Lower lobe of right lung (tissue), 2 donors: ENCODE measurements around the gene NOL4L. TPM values are rescaled to one million over a fixed set of nuclear protein-coding genes. Genes with fewer than 3 reads are reported as not detected.
A peak's percentile ranks its signal among the peaks of the same experiment; 100 is the strongest.

Experiments used
- ATAC-seq, 2 donors: fragments of 200-7000 bp; cut with Tn5 transposase; one replicate each; pipeline ENCODE4 v1.9.1; 2020 to 2022; ENCODE audit warnings: mild to moderate bottlenecking in 2 of 2, moderate library complexity in 2 of 2
- DNase-seq: peaks from one replicate; pipeline ENCODE4 v3.0.0-alpha.2; 2020
- H3K27ac ChIP-seq: fragments of 200-600 bp; one replicate; pipeline ENCODE4 v1.8.0; 2022
- H3K27me3 ChIP-seq: fragments of 200-600 bp; one replicate; pipeline ENCODE4 v1.8.0; 2022; ENCODE audit warnings: low read depth
- H3K36me3 ChIP-seq: fragments of 200-600 bp; one replicate; pipeline ENCODE4 v1.8.0; 2022; ENCODE audit warnings: mild to moderate bottlenecking
- H3K4me1 ChIP-seq: fragments of 200-600 bp; one replicate; pipeline ENCODE4 v1.8.0; 2022
- H3K4me3 ChIP-seq: fragments of 200-600 bp; one replicate; pipeline ENCODE4 v1.8.0; 2022; ENCODE audit warnings: mild to moderate bottlenecking
- H3K9me3 ChIP-seq: fragments of 200-600 bp; one replicate; pipeline ENCODE4 v1.8.0; 2022
- intact Hi-C: fragments of 100-400 bp; cut with DNase I; formaldehyde crosslinking; loops from one replicate; pipeline ENCODE4 v1.11.0; 2022
- total RNA-seq: library from RNA; stranded (reverse); fragmentation: NEBNext Ultra II Directional; extraction: Animal tissue kit (Norgen Biotek cat#: 25700); gene quantifications from one replicate; pipeline ENCODE4 v1.2.1, GENCODE V29; 2021
- TF ChIP-seq, protein P1 (sequence below): fragments of 200-600 bp; IDR thresholded peaks from one replicate; pipeline ENCODE4 v1.8.0; 2022; ENCODE audit warnings: antibody characterized with exemption, mild to moderate bottlenecking
- donor health status: DM: no; HTN: yes; CAD: no; lungs with severe emphysema.

The NOL4L gene
- total RNA-seq, 1 donor from 2014 or later = 14.3 TPM

DNA sequence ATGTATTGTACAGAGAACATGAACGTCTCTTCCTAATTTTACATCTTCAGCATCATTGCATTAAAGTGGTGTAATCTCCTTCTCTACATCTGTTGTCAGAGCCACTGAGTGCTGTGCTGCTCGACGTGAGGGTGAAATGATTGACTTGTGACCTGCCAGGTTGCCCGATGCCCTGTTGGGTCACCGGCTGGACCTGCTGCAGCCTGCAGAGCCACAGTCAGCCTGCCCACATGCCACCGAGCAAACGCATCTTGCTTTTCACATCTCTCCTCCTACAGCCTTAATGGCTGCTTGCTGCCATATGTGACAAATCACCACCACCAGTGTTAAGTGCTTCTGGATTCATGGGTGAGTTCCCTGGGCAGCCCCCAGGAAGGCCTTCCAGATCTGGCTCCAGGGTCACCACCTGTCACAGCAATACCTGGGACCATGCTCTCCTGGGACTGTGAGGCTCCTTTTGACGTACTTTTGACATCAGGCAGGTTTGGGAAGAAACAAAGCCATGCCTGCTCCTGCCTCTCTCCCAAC, 146.7 kb downstream of the NOL4L start:
- Histone ChIP-seq H3K4me1 (no peaks in the 10 kb centered on the region), H3K4me3 (no peak overlapping the region), H3K9me3 (no peaks in the 10 kb centered on the region), H3K36me3 (peaks cover 99% of the 10 kb centered on the region), H3K27ac (no peak overlapping the region), H3K27me3 (no peaks in the 10 kb centered on the region)
- DNase-seq (no peak), ATAC-seq (no peak)
- intact Hi-C loops = no loop called here
- TF ChIP-seq, protein P1, sequence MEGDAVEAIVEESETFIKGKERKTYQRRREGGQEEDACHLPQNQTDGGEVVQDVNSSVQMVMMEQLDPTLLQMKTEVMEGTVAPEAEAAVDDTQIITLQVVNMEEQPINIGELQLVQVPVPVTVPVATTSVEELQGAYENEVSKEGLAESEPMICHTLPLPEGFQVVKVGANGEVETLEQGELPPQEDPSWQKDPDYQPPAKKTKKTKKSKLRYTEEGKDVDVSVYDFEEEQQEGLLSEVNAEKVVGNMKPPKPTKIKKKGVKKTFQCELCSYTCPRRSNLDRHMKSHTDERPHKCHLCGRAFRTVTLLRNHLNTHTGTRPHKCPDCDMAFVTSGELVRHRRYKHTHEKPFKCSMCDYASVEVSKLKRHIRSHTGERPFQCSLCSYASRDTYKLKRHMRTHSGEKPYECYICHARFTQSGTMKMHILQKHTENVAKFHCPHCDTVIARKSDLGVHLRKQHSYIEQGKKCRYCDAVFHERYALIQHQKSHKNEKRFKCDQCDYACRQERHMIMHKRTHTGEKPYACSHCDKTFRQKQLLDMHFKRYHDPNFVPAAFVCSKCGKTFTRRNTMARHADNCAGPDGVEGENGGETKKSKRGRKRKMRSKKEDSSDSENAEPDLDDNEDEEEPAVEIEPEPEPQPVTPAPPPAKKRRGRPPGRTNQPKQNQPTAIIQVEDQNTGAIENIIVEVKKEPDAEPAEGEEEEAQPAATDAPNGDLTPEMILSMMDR = no peak

DNA sequence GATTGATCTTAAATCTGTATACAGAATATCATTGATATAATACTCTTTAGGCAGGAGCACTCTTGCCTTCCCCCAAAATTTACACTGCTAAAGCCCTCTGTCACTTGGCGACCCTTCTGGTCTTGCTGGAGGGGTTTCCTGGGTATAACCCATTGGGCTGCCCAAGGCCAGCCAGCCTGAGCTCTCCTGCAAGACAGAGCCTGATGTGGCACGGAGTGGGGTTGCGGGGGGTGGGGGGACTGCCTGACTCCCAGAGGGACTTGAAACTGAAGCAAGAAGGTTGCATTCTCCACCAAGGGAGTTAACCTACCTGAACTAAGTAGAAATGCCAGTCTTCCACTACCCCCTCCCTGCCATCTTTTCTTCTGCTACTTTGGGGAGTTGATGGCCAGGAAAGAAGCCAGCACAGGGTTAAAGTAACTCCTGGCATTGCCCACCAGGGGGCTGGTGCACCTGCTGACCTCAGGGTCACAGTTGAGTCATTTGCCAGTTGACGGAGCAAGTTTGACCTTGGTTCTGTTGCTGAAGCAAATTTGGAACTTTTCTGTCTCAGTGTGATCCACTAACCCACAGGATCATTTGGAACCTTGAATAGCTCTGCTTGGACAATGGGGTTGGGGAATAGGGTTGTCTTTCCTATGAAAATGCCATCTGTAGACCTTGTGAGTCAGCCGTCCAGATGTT, 147.6 kb downstream of the NOL4L start:
- intact Hi-C loops = no loop called here
- Histone ChIP-seq H3K4me3 (no peak overlapping the region), H3K27ac (no peak overlapping the region), H3K36me3 (peaks cover 99% of the 10 kb centered on the region), H3K9me3 (no peaks in the 10 kb centered on the region), H3K4me1 (peaks cover 6% of the 10 kb centered on the region), H3K27me3 (no peaks in the 10 kb centered on the region)
- DNase-seq (no peak), ATAC-seq (no peak)
- TF ChIP-seq, protein P1 = peak; percentile 15

DNA sequence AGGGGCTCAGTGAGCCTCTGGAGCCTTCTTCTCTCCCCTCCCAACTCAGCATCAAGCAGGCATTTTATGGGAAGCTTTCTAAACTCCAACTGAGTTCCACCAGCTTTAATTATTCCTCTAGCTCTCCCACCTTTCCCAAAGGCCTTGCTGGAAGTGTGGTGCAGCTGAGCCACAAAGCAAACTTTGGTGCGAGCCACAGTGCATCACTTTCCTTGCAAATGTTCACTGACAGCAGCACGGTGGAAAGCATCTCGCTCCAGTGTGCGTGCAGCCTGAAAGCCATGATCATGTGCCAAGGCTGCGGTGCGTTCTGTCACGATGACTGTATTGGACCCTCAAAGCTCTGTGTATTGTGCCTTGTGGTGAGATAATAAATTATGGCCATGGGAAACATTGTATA, 148.2 kb downstream of the NOL4L start:
- no peak overlapping the region for H3K27ac ChIP-seq
- intact Hi-C loops = no loop called here
- peaks cover 100% of the 10 kb centered on the region for H3K36me3 ChIP-seq
- H3K4me1 ChIP-seq = peaks cover 12% of the 10 kb centered on the region
- DNase-seq = no peak
- TF ChIP-seq, protein P1 = no peak
- no peaks in the 10 kb centered on the region for H3K27me3 ChIP-seq
- H3K4me3 ChIP-seq = no peak overlapping the region
- H3K9me3 ChIP-seq = no peaks in the 10 kb centered on the region
- no peak for ATAC-seq

DNA sequence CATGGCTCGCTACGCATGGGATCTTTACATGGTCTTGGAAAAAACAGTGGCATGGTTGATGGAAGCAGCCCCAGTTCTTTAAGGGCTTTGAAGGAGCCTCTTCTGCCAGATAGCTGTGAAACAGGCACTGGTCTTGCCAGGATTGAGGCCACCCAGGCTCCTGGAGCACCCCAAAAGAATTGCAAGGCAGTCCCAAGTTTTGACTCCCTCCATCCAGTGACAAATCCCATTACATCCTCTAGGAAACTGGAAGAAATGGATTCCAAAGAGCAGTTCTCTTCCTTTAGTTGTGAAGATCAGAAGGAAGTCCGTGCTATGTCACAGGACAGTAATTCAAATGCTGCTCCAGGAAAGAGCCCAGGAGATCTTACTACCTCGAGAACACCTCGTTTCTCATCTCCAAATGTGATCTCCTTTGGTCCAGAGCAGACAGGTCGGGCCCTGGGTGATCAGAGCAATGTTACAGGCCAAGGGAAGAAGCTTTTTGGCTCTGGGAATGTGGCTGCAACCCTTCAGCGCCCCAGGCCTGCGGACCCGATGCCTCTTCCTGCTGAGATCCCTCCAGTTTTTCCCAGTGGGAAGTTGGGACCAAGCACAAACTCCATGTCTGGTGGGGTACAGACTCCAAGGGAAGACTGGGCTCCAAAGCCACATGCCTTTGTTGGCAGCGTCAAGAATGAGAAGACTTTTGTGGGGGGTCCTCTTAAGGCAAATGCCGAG, 148.8 kb downstream of the NOL4L start:
- ATAC-seq (no peak), DNase-seq (no peak)
- TF ChIP-seq, protein P1 = no peak
- no peaks in the 10 kb centered on the region for H3K27me3 ChIP-seq
- no peak overlapping the region for H3K4me3 ChIP-seq
- peaks cover 18% of the 10 kb centered on the region for H3K4me1 ChIP-seq
- H3K27ac ChIP-seq = no peak overlapping the region
- H3K36me3 ChIP-seq = peaks cover 100% of the 10 kb centered on the region
- H3K9me3 ChIP-seq = no peaks in the 10 kb centered on the region
- intact Hi-C loops = no loop called here

DNA sequence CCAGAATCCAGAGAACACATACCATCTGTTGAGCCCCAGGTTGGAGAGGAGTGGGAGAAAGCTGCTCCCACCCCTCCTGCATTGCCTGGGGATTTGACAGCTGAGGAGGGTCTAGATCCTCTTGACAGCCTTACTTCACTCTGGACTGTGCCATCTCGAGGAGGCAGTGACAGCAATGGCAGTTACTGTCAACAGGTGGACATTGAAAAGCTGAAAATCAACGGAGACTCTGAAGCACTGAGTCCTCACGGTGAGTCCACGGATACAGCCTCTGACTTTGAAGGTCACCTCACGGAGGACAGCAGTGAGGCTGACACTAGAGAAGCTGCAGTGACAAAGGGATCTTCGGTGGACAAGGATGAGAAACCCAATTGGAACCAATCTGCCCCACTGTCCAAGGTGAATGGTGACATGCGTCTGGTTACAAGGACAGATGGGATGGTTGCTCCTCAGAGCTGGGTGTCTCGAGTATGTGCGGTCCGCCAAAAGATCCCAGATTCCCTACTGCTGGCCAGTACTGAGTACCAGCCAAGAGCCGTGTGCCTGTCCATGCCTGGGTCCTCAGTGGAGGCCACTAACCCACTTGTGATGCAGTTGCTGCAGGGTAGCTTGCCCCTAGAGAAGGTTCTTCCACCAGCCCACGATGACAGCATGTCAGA, 149.6 kb downstream of the NOL4L start:
- Histone ChIP-seq H3K4me1 (peaks cover 19% of the 10 kb centered on the region), H3K4me3 (no peak overlapping the region), H3K27me3 (no peaks in the 10 kb centered on the region), H3K27ac (no peak overlapping the region), H3K36me3 (peaks cover 100% of the 10 kb centered on the region), H3K9me3 (no peaks in the 10 kb centered on the region)
- intact Hi-C loops = no loop called here
- TF ChIP-seq, protein P1 = no peak
- DNase-seq (no peak), ATAC-seq (no peak)
